HL-60 (cell line): Measurements from ENCODE around the gene CCDC89.

ENCODE experiments used
- DNase-seq, 2 experiments: peaks; one replicate each; pipeline ENCODE4 v3.0.0-alpha.2; 2010 to 2020; ENCODE audit warnings: low read depth in 1 of 2, low spot score in 1 of 2
- H3K27ac ChIP-seq: fragments of 250-450 bp; sonication (Bioruptor Pico); replicated peaks from 2 replicates; pipeline ENCODE4 v1.5.1; 2020; ENCODE audit warnings: mild to moderate bottlenecking, moderate library complexity
- H3K27me3 ChIP-seq: fragments of 250-450 bp; sonication (Bioruptor Pico); 2 replicates; pipeline ENCODE4 v1.5.1; 2021; ENCODE audit warnings: mild to moderate bottlenecking, moderate library complexity; ENCODE audit not compliant: insufficient read depth, poor library complexity, severe bottlenecking
- H3K4me3 ChIP-seq: replicated peaks from 2 replicates; pipeline ENCODE4 v1.5.1; 2011; ENCODE audit warnings: mild to moderate bottlenecking, control low read depth, low read length; ENCODE audit not compliant: insufficient read depth
- CTCF ChIP-seq: IDR thresholded peaks from one replicate; pipeline ENCODE4 v1.5.1; 2011; ENCODE audit warnings: low read length, control low read depth, inconsistent platforms; ENCODE audit not compliant: insufficient read depth
- GABPA ChIP-seq: IDR thresholded peaks from 2 replicates; pipeline ENCODE4 v1.6.1; 2012; ENCODE audit warnings: low read depth
- POLR2AphosphoS5 ChIP-seq: IDR thresholded peaks from 2 replicates; pipeline ENCODE4 v1.6.1; 2012; ENCODE audit warnings: low read depth
- REST ChIP-seq: IDR thresholded peaks from 2 replicates; pipeline ENCODE4 v1.6.1; 2012; ENCODE audit warnings: low read depth; ENCODE audit not compliant: insufficient replicate concordance
- SPI1 ChIP-seq: IDR thresholded peaks from 2 replicates; pipeline ENCODE4 v1.6.1; 2012; ENCODE audit warnings: low read depth, mild to moderate bottlenecking, borderline replicate concordance

CCDC89 gene

GRCh38 chr11:85643191-85643614 lies 42.8 kb downstream of the CCDC89 start:
- Histone ChIP-seq H3K4me3 (no peak overlapping the region), H3K27ac (no peak overlapping the region), H3K27me3 (no peaks in the 10 kb centered on the region)
- TF ChIP-seq CTCF (no peak), REST (no peak), SPI1 (no peak), POLR2AphosphoS5 (no peak), GABPA (no peak)
- no peak for DNase-seq

- Histone ChIP-seq H3K27ac (no peak overlapping the region), H3K4me3 (no peak overlapping the region), H3K27me3 (no peaks in the 10 kb centered on the region)
- DNase-seq = no peak
- TF ChIP-seq SPI1 (no peak), REST (no peak), GABPA (no peak), CTCF (no peak), POLR2AphosphoS5 (no peak)
Observed at GRCh38 chr11:85634747-85635146, 51.2 kb downstream of the CCDC89 start.
